ENCODE measurements around the gene TCERG1L.

Gene TCERG1L

GRCh38 chr10:131311661-131312477 lies at the start of gene TCERG1L:
TSS of gene TCERG1L (minus strand) at chr10:131311721. CDS start at chr10:131311635, 86 bp downstream.
- H3K27me3 Mint-ChIP-seq (ENCODE audit: low read depth), result peaks cover 39% of the 10 kb centered on the region
- no peaks in the 10 kb centered on the region for H3K36me3 Mint-ChIP-seq (ENCODE audit: low read depth)
- H3K27ac Mint-ChIP-seq, result no peak within 1 kb of the TSS
- H3K4me1 Mint-ChIP-seq (ENCODE audit: low read depth), result no peaks in the 10 kb centered on the region
- DNase-seq (ENCODE audit: low spot score), result no peak
- H3K4me3 Mint-ChIP-seq, result peak within 1 kb of the TSS; percentile 22
- H3K9me3 Mint-ChIP-seq, result no peaks in the 10 kb centered on the region

- H3K27me3 Mint-ChIP-seq (ENCODE audit: low read depth), result no peaks in the 10 kb centered on the region
- no peaks in the 10 kb centered on the region for H3K36me3 Mint-ChIP-seq (ENCODE audit: low read depth)
- H3K9me3 Mint-ChIP-seq, result peaks cover 3% of the 10 kb centered on the region
- no peaks in the 10 kb centered on the region for H3K4me1 Mint-ChIP-seq (ENCODE audit: low read depth)
- no peak for DNase-seq (ENCODE audit: low spot score)
- H3K27ac Mint-ChIP-seq, result no peak overlapping the region
- H3K4me3 Mint-ChIP-seq, result no peak overlapping the region
These were observed 47.4 kb upstream of the TCERG1L start for GRCh38 chr10:131358741-131359442.

GRCh38 chr10:131356442-131356841 lies 44.9 kb upstream of the TCERG1L start:
- no peak overlapping the region for H3K27ac Mint-ChIP-seq
- H3K27me3 Mint-ChIP-seq (ENCODE audit: low read depth), result no peaks in the 10 kb centered on the region
- no peaks in the 10 kb centered on the region for H3K36me3 Mint-ChIP-seq (ENCODE audit: low read depth)
- no peak overlapping the region for H3K4me3 Mint-ChIP-seq
- no peaks in the 10 kb centered on the region for H3K4me1 Mint-ChIP-seq (ENCODE audit: low read depth)
- DNase-seq (ENCODE audit: low spot score), result no peak
- peaks cover 3% of the 10 kb centered on the region for H3K9me3 Mint-ChIP-seq

- Mint-ChIP-seq H3K4me1 (ENCODE audit: low read depth) (no peaks in the 10 kb centered on the region), H3K36me3 (ENCODE audit: low read depth) (no peaks in the 10 kb centered on the region), H3K9me3 (peaks cover 3% of the 10 kb centered on the region)
These were observed 44.4 kb upstream of the TCERG1L start for GRCh38 chr10:131355881-131356280.

GRCh38 chr10:131355056-131355455 lies 43.5 kb upstream of the TCERG1L start:
- Mint-ChIP-seq H3K9me3 (peaks cover 3% of the 10 kb centered on the region), H3K27ac (no peak overlapping the region), H3K36me3 (ENCODE audit: low read depth) (no peaks in the 10 kb centered on the region), H3K27me3 (ENCODE audit: low read depth) (no peaks in the 10 kb centered on the region), H3K4me3 (no peak overlapping the region), H3K4me1 (ENCODE audit: low read depth) (no peaks in the 10 kb centered on the region)
- no peak for DNase-seq (ENCODE audit: low spot score)

More at GRCh38 chr10:131355881-131356280, 44.4 kb upstream of the TCERG1L start:
- Mint-ChIP-seq H3K4me3 (no peak overlapping the region), H3K27ac (no peak overlapping the region), H3K27me3 (ENCODE audit: low read depth) (no peaks in the 10 kb centered on the region)
- no peak for DNase-seq (ENCODE audit: low spot score)

- H3K9me3 Mint-ChIP-seq, result peaks cover 3% of the 10 kb centered on the region
- no peaks in the 10 kb centered on the region for H3K36me3 Mint-ChIP-seq (ENCODE audit: low read depth)
- H3K4me3 Mint-ChIP-seq, result no peak overlapping the region
- H3K27me3 Mint-ChIP-seq (ENCODE audit: low read depth), result no peaks in the 10 kb centered on the region
- no peak for DNase-seq (ENCODE audit: low spot score)
- no peak overlapping the region for H3K27ac Mint-ChIP-seq
- no peaks in the 10 kb centered on the region for H3K4me1 Mint-ChIP-seq (ENCODE audit: low read depth)
These were observed 42.9 kb upstream of the TCERG1L start for GRCh38 chr10:131354380-131354779.

- no peak for DNase-seq (ENCODE audit: low spot score)
- no peaks in the 10 kb centered on the region for H3K36me3 Mint-ChIP-seq (ENCODE audit: low read depth)
- H3K27ac Mint-ChIP-seq, result no peak overlapping the region
- H3K4me1 Mint-ChIP-seq (ENCODE audit: low read depth), result no peaks in the 10 kb centered on the region
- H3K4me3 Mint-ChIP-seq, result no peak overlapping the region
- no peaks in the 10 kb centered on the region for H3K27me3 Mint-ChIP-seq (ENCODE audit: low read depth)
- H3K9me3 Mint-ChIP-seq, result no peaks in the 10 kb centered on the region
These were observed 41.3 kb upstream of the TCERG1L start for GRCh38 chr10:131352765-131353290.

GRCh38 chr10:131350660-131351059 lies 39.1 kb upstream of the TCERG1L start:
- Mint-ChIP-seq H3K27me3 (ENCODE audit: low read depth) (no peaks in the 10 kb centered on the region), H3K27ac (no peak overlapping the region), H3K4me1 (ENCODE audit: low read depth) (no peaks in the 10 kb centered on the region), H3K4me3 (no peak overlapping the region), H3K36me3 (ENCODE audit: low read depth) (no peaks in the 10 kb centered on the region), H3K9me3 (peaks cover 5% of the 10 kb centered on the region)
- DNase-seq (ENCODE audit: low spot score), result no peak

- Mint-ChIP-seq H3K9me3 (peaks cover 5% of the 10 kb centered on the region), H3K4me1 (ENCODE audit: low read depth) (no peaks in the 10 kb centered on the region), H3K36me3 (ENCODE audit: low read depth) (no peaks in the 10 kb centered on the region), H3K27me3 (ENCODE audit: low read depth) (no peaks in the 10 kb centered on the region), H3K4me3 (no peak overlapping the region), H3K27ac (no peak overlapping the region)
- DNase-seq (ENCODE audit: low spot score), result no peak
These were observed 38.7 kb upstream of the TCERG1L start for GRCh38 chr10:131350245-131350644.

- H3K27ac Mint-ChIP-seq, result no peak overlapping the region
- H3K4me3 Mint-ChIP-seq, result no peak overlapping the region
- no peaks in the 10 kb centered on the region for H3K4me1 Mint-ChIP-seq (ENCODE audit: low read depth)
- H3K36me3 Mint-ChIP-seq (ENCODE audit: low read depth), result no peaks in the 10 kb centered on the region
- peaks cover 5% of the 10 kb centered on the region for H3K9me3 Mint-ChIP-seq
- no peak for DNase-seq (ENCODE audit: low spot score)
- H3K27me3 Mint-ChIP-seq (ENCODE audit: low read depth), result no peaks in the 10 kb centered on the region
These were observed 34.9 kb upstream of the TCERG1L start for GRCh38 chr10:131346456-131346855.

GRCh38 chr10:131345691-131346090 lies 34.2 kb upstream of the TCERG1L start:
- Mint-ChIP-seq H3K4me1 (ENCODE audit: low read depth) (no peaks in the 10 kb centered on the region), H3K36me3 (ENCODE audit: low read depth) (no peaks in the 10 kb centered on the region), H3K27me3 (ENCODE audit: low read depth) (no peaks in the 10 kb centered on the region), H3K9me3 (peaks cover 5% of the 10 kb centered on the region), H3K27ac (no peak overlapping the region), H3K4me3 (no peak overlapping the region)
- DNase-seq (ENCODE audit: low spot score), result no peak

GRCh38 chr10:131344747-131345146 lies 33.2 kb upstream of the TCERG1L start:
- Mint-ChIP-seq H3K9me3 (peaks cover 5% of the 10 kb centered on the region), H3K36me3 (ENCODE audit: low read depth) (no peaks in the 10 kb centered on the region), H3K27me3 (ENCODE audit: low read depth) (no peaks in the 10 kb centered on the region), H3K4me3 (no peak overlapping the region), H3K27ac (no peak overlapping the region), H3K4me1 (ENCODE audit: low read depth) (no peaks in the 10 kb centered on the region)
- no peak for DNase-seq (ENCODE audit: low spot score)

GRCh38 chr10:131337741-131338140 lies 26.2 kb upstream of the TCERG1L start:
- no peak overlapping the region for H3K4me3 Mint-ChIP-seq
- H3K27ac Mint-ChIP-seq, result no peak overlapping the region
- no peaks in the 10 kb centered on the region for H3K36me3 Mint-ChIP-seq (ENCODE audit: low read depth)
- peaks cover 8% of the 10 kb centered on the region for H3K9me3 Mint-ChIP-seq
- peaks cover 2% of the 10 kb centered on the region for H3K27me3 Mint-ChIP-seq (ENCODE audit: low read depth)
- H3K4me1 Mint-ChIP-seq (ENCODE audit: low read depth), result peaks cover 2% of the 10 kb centered on the region
- no peak for DNase-seq (ENCODE audit: low spot score)

- H3K36me3 Mint-ChIP-seq (ENCODE audit: low read depth), result no peaks in the 10 kb centered on the region
These were observed 21.3 kb upstream of the TCERG1L start for GRCh38 chr10:131332821-131333220.

More at GRCh38 chr10:131332821-131333220, 21.3 kb upstream of the TCERG1L start:
- H3K4me3 Mint-ChIP-seq, result no peak overlapping the region
- H3K4me1 Mint-ChIP-seq (ENCODE audit: low read depth), result peaks cover 2% of the 10 kb centered on the region
- H3K27ac Mint-ChIP-seq, result no peak overlapping the region
- no peak for DNase-seq (ENCODE audit: low spot score)
- peaks cover 2% of the 10 kb centered on the region for H3K27me3 Mint-ChIP-seq (ENCODE audit: low read depth)
- peaks cover 11% of the 10 kb centered on the region for H3K9me3 Mint-ChIP-seq
